D721Med (cell line): ENCODE measurements around the gene METTL26.

Experiments used
- DNase-seq: peaks from one replicate; pipeline ENCODE4 v3.0.0; 2011; ENCODE audit warnings: low spot score; ENCODE audit not compliant: insufficient read length
- FAIRE-seq: peaks from 2 replicates; lab custom pipeline; 2011; peaks lifted over from hg19 to GRCh38; lab: Jason Lieb, UNC
- CTCF ChIP-seq: IDR thresholded peaks from 2 replicates; pipeline ENCODE4 v1.5.1; 2012; ENCODE audit warnings: mild to moderate bottlenecking, control low read depth; ENCODE audit not compliant: insufficient read depth; ENCODE audit errors: missing control alignments

The METTL26 gene

DNA sequence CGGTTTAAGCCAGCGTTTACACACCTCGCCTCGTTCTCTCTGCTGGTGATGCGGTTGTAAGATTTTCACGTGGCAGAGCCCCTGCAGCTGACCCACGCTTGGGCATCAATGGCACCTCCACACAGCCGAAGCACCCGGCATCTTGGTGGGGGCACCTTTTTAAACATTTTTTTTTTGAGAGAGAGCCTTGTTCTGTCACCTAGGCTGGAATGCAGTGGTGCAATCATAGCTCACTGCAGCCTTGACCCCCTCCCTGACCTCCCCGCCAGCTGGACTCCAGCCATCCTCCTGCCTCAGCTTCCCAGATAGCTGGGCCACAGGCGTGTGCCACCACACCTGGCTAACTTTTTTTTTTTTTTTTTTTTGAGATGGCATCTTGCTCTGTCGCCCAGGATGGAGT, 17.9 kb upstream of the METTL26 start:
- TF ChIP-seq CTCF = no peak
- FAIRE-seq = no peak
- DNase-seq = no peak

DNA sequence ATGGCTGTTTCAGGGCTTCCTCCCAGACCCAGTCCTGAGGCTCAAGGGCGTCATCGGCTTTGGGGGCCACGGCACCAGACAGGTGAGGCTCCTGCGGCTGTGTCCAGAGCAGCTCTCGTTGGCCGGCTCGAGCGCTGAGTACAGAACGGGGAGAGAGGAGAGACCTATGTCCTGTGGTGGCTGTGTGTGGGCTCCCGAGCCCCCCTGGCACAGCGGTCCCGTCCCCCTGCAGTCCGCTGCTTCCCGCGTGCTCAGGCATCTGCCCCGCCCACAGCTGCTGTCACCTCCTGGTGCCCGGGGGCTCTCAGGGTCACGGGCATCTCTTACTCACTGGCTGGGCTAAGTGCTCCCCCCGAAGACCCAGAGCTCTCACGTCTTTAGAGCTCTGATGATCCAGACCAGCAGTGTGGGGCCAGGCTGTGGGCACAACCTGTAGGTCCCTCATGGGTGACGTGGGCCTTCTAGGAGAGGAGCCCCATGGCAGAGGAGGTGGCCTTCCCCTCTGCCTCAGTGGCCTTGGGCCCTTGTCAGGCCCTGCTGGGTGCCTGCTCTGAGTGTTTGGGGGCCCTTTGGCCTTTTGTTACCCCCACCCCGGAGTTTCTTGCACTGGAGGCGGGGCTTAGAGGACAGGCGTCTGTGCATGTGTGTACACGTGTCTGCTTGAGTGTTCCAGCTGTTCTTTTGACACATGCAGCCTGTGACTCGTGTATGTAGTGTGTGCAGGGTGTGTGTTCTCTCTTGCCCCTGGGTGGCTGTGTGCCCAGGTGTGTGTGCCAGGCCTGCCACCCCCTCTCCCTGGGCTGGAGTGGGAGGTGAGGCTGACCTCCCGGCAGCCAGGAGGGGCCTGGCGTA, 16.6 kb upstream of the METTL26 start:
- FAIRE-seq (no peak), DNase-seq (no peak)
- no peak for TF ChIP-seq CTCF

GRCh38 chr16:651844-652243, 15.7 kb upstream of the METTL26 start:
- no peak for TF ChIP-seq CTCF
- FAIRE-seq = no peak

GRCh38 chr16:649631-650030, 13.5 kb upstream of the METTL26 start:
- DNase-seq (no peak), FAIRE-seq (no peak)
- TF ChIP-seq CTCF = no peak

More at GRCh38 chr16:651844-652243, 15.7 kb upstream of the METTL26 start:
- no peak for DNase-seq

GRCh38 chr16:648781-649589, 12.9 kb upstream of the METTL26 start, which contains the start of gene WDR90:
Gene WDR90, plus strand, starts transcription at chr16:649365. Its CDS starts 52 bp downstream, at chr16:649417.
- TF ChIP-seq CTCF = no peak
- DNase-seq (peak; percentile 100), FAIRE-seq (no peak)

GRCh38 chr16:648071-648780, 12.1 kb upstream of the METTL26 start:
- peak; percentile 66 for TF ChIP-seq CTCF
- FAIRE-seq = no peak

More at GRCh38 chr16:648071-648780, 12.1 kb upstream of the METTL26 start:
- DNase-seq = peak; percentile 90
